Measurements from ENCODE around the gene KCNA2.

Gene KCNA2

GRCh38 chr1:110628323-110629105, 22.4 kb upstream of the KCNA2 start:
- DNase-seq, result no peak

DNA sequence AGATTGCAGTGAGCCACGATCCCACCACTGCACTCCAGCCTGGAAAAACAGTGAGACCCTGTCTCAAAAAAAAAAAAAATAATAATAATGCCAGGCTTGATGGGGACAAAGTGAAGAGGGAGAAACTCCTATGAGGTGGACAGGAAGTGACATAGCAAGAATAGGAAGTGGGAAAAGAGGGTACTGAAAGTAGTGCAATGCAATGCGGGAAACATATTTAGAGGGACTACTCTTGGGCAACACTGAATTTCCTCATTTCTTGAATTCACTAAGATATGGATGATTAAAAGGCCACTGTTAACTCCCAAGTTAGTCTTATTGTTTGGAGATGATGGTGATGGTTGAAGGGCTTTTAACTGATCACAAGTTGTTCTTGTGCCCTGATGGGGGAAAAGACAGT, 21.6 kb upstream of the KCNA2 start:
- no peak for DNase-seq

DNA sequence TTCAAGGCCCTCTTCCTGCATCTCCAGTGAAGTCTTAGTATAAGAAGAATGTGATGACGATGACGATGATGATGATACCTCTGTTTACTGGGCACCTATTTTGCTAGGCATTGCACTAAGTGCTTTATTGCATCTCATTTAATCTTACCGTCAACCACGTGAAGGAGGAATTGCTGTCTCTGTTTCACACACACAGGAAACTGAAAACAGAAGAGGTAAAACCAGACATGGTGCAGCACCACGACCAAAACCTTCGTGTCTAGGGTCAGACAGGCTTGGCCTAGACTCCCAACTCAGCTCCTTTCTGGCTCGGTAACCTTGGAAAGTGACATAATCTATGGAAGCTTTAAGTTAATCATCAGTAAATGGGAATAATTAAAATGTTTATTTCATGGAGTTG, 20.7 kb upstream of the KCNA2 start:
- DNase-seq, result no peak

DNA sequence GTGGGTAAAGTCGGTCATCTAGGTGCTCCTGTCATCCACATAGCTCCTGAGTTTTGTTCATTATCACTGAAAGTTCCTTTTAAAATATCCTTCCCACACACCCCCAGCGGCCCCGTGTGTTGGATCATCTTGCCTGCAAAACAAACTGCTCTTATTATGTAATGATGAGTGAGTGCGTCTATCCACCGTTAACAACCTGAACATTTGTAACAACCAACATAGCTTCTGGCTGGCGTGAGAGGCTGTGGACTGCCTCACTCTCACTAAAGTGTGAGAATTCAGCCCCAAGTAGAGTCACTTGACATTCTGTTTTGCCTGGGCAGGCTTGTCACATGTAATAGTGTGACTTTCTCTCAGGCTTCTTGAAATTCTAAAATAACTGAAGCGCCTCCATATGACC, 14.5 kb upstream of the KCNA2 start:
- DNase-seq, result no peak

DNA sequence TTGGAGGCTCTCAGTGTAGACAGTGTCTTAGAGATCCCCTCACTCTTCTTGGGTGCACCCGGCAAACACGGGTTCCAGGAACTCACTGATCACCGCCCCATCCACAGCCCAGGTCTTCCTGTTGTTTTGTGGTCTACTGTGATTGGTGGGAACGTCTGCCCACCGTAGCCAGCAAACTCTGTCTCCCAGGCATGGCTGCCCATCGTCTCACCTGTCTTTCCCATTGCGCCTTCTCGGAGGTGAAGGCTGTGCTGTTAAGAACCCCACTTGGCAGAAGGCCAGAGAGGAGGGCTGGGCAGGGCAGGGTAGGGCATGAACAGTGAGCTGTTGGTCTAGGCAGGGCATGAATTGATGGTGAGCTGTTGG, 14.1 kb upstream of the KCNA2 start:
- no peak for DNase-seq

DNA sequence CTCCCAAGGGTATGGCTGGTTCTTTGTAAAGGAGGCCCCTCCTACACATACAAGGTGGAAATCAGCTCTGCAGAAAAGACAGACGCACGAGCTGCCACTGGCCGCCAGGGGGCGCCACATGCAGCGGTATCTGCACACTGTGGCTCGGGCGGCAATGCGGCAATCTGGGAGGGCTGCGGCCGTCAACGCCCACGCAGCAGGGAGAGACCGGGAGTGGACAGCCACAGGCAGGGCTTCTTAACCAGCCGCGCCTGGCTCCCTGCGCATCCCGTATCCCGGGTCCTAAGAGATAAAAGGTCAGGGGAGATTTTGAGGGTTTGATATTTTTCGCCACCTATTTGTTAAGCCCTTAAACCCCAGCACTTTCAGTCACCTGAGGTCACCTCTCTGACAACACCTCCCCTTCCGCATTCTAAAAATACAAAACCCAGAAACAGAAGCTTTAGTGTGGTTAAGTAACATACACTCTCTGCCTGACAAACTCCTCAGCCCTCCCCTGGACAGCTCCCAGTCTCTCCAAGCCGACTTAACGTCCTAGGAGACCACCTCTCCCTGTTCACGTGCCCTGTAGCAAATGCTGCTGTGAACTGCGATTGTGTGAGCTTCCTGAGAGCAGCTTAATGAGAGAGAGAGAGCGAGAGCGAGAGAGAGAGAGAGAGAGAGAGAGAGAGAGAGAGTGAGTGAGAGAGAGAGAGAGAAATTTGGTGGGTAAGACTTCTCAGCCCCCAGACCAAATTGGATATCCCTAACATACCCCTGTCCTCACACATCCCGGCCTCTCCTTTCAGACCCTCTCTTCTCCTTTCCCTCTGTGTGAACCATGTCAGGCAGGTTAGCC, 13.5 kb upstream of the KCNA2 start:
- peak; percentile 90 for DNase-seq

DNA sequence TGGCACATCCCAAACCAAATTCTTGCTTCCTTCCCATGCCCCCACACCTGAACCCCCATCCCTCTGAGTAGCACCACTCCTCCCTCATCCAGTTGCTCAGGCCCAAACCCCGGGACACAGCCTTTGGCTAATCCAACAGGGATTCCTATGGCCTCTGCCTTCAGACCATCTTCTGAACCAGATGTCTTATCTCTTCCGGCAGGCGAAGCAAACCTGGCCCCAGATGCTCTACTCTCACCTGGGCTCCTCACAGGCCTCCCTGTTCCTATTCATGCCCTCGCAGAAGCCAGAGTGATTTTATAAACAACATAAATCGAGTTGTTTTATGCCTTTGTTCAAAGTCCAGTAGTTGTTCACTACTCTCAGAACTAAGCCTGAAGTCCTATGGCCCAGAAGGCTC, 12.5 kb upstream of the KCNA2 start:
- DNase-seq, result no peak

- no peak for DNase-seq
Observed at GRCh38 chr1:110617589-110617988, 11.4 kb upstream of the KCNA2 start.

GRCh38 chr1:110617116-110617515, 11.0 kb upstream of the KCNA2 start:
- DNase-seq, result no peak

GRCh38 chr1:110616587-110616986, 10.4 kb upstream of the KCNA2 start:
- DNase-seq, result no peak

GRCh38 chr1:110615548-110616130, 9.5 kb upstream of the KCNA2 start:
- DNase-seq, result peak; percentile 65

DNA sequence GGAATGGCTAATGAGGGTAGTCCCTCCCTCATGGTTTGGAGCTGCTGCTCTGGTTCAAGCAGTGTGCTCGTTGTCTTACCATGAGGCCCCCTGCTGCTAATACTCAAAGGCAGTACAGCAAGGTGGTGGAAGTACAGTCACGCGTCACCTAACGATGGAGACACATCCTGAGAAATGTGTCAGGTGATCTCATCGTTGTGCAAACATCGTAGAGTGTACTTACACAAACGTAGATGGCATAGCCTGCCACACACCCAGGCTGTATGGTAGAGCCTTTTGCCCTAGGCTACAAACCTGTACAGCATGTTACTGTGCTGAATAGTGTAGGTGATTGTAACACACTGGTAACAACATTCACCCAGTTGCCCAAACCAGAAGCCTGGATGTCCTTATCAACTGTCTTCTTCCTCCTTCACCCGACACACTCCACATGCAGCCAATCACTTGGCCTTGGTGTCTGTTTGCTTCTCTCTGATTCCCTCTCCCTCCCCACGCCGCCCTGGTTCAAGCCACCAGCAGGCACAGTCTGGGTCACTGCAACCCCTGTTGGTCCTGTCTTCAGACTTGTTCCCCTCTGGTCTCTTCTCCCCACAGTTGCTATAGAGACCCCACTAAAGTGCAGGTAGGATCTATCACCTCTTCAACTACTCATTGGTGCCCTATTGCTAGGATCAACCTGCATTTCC, 6.0 kb upstream of the KCNA2 start:
- no peak for DNase-seq

- DNase-seq, result no peak
Observed at GRCh38 chr1:110610696-110611286, 4.6 kb upstream of the KCNA2 start.

DNA sequence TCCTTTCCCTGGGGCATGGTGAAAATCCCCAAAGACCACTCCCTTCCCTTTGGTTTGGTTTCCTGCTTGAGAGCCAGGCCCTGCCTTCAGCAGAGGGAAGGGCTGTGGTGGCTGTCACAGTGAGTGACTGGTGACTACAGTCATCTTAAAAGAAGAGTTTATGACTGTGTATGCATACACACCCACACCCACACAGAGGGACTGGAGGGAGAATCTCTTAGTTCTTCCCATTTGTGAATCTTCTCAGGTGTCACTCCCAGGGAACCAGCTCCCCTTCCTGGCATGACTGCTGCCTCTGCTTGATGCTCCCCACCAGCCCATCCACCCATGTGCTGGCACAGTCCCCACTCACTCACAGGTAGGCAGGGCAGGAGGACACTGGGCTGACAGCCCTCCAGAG, 3.9 kb upstream of the KCNA2 start:
- no peak for DNase-seq

- no peak for DNase-seq
Observed at GRCh38 chr1:110608247-110608646, 2.1 kb upstream of the KCNA2 start.

DNA sequence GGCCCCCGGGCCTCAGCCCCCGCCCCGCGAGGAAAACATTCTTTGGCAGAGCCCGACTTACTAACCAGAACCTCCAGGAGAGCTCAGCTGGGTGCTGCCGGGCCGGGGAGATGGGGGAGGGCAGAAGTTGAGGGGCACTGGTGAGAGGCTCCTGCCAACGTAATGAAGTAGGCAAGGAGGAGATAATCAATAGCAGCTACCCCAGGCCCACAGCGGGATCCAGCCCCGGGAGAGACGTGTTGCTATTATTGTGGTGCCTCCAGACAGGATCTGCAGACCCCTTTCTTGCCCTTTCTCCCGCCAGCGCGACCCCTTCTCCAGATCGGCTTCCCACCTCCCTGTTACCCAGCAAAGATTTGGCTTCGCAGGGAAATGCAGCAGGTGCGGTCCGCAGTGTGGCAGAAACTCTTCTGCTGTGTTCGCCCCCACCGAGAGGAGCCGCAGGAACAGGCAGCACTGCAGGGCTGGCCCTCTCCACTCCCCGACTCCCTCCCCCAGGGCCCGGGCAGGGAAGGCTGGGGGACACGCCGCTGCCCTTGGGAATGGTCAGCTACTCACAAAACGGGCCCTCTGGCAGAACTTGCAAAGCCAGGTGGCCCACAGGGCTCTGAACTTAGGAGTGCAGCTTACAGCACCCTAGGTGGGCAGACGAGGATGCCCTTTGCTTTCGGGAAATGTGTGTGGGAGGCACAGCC, 1.5 kb upstream of the KCNA2 start:
- no peak for DNase-seq

- DNase-seq, result peak; percentile 18
Observed at GRCh38 chr1:110606657-110607535, 738 bp upstream of the KCNA2 start.

DNA sequence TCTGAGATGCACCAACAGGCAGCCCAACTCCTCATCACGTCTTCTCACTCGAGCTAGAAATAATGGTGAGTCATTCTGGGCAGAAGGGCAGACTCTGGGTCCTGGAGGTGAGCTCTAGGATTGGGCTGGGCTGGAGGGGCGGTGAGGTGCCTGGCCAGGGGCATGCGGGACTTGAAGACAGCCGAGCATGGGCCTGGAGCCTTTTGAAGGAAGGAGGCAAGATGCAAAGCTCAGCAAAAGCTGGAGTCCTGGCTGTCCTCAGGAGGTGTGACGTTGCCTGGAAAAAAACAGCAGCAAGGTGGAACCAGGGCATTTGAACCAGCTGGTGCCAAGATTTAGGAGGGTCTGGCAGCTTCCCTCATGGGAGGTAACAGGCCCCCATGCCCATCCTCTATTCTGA, 712 bp downstream of the KCNA2 start:
- DNase-seq, result no peak

DNA sequence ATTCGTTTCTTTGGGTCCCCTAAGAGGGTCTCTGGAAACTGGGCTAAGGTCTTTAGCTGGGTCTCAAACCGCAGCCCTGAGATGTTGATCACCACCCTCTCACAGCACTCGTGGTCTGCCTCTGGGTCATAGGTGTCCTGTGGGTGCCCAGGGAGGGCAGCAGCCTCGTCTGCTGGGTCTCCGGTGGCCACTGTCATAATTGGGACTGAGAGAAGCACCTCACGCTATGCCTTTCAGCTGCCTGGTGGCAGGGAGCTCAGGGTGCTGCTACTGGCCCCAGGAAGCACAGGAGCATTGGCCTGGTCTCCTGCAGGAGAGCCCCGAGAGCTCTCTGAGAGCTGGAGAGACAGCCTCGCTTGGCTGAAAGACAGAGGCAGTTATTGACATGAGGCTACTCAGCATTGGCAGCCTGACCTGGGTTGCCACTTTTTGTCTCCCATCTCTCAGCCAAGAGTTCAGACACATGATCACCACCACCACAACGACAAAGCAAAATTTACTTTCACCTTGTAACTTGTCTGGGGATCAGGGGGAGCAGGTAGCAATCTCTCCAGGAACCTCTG, 1.5 kb downstream of the KCNA2 start:
- no peak for DNase-seq

GRCh38 chr1:110603058-110603457, 3.1 kb downstream of the KCNA2 start:
- DNase-seq, result no peak

DNA sequence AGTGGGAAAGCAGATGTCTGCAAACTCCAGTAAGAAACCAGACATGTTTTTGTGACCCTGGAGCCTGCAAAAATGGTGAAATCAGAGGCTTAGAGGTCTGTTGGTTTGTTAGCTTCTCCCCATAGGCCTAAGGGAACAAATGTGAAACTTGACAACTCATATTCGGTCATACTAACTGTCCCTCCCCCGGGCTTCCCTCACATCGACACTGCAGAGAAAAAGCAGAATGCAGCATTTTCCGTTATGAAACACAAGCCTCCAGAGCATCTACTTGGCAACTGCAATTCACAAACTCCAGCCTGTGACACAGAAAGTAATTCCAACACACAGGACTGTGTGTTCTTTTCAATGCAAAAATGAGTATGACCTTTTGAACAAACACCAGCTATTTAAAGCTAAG, 3.7 kb downstream of the KCNA2 start:
- no peak for DNase-seq
